HL-60/S4 treated with phorbol 12-myristate 13-acetate at 8.2 ng/mL for 4 days and 3 days (cell line): Measurements from ENCODE around the gene S100A11.

ENCODE experiments used
- in situ Hi-C: fragments of 300-500 bp; cut with MboI; formaldehyde crosslinking; loops from 2 replicates; pipeline ENCODE4 v1.15.0; 2022; ENCODE audit warnings: low sequenced_read_pairs

The S100A11 gene

DNA sequence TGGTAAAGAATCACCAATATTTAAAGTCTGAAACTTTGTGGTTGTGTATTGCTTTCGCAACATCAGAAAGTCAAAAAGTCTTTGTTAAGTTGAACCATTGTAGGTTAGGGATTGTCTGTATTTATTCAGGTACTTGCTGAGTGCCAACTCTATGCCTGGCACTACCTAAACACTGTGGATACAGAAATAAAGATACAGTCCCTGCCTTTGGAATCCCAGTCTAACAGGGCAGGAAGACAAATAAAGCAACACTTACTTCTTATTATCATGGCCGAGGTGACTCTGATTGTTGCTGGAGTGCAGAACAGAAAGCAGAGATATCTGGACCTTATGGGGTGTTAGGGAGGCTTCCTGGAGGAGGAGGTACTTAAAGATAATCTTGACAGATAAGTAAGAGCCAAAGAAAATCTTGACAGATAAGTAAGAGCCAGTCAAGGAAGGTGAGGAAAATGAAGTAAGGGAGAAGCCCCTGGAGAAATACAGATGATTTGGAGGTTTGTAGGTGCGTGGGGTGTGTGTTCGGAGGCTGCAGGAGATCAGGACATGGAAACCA, 31.4 kb downstream of the S100A11 start:
- in situ Hi-C loops = no loop called here

- in situ Hi-C loops = no loop called here
Observed at GRCh38 chr1:152003846-152004442, 32.9 kb downstream of the S100A11 start.

DNA sequence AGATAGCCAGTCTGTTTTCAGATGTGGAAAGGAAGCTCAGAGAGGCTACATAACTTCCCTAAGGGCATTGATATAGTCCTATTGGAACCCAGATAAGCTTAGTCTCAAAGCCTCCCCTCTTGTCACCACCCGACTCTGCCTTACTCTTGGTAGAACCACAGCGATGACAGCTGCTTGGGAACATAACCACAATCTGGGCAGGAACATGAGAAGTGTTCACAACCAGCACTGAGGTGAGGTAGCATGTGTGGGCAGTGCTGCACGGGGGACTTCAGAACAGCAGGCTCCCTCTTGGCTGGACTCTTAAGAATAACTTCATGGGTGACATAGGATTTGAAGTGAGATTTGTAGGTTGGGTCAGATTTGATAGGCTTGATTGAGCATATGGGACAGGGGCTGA, 33.8 kb downstream of the S100A11 start:
- in situ Hi-C loops = no loop called here

GRCh38 chr1:152001631-152002584, 34.9 kb downstream of the S100A11 start:
- in situ Hi-C loops = no loop called here

DNA sequence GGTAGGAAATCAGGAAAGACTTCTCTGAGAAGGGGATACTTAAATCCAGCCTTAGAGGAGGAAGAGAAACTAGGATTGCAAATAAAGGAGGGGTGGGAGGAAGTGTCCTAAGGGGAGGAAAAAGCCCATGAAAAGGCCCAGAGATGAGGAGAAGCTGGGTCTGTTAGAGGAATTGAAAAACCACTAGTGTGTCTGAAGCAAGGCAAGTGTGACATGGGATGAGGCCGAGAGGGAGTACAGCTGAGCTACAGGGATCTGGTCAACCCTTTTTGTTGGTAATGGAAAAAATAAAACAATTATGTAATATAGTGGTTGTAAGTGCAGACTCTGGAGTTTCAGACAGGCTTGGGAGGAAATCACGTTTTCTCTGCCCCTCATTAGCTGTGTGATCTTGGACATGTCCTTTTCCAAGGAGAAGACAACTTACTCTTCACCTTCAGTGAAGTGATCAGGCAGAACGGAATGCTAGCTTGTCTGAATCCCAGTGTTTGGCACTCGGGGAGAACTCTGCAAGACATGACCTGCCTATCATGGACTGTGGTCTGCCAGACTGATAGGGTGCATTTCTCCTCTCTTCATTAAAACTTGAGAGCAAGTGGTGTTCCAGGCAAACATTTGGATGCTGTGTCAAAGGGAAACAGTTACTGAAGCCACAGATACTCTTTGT, 35.7 kb downstream of the S100A11 start:
- in situ Hi-C loops = no loop called here

DNA sequence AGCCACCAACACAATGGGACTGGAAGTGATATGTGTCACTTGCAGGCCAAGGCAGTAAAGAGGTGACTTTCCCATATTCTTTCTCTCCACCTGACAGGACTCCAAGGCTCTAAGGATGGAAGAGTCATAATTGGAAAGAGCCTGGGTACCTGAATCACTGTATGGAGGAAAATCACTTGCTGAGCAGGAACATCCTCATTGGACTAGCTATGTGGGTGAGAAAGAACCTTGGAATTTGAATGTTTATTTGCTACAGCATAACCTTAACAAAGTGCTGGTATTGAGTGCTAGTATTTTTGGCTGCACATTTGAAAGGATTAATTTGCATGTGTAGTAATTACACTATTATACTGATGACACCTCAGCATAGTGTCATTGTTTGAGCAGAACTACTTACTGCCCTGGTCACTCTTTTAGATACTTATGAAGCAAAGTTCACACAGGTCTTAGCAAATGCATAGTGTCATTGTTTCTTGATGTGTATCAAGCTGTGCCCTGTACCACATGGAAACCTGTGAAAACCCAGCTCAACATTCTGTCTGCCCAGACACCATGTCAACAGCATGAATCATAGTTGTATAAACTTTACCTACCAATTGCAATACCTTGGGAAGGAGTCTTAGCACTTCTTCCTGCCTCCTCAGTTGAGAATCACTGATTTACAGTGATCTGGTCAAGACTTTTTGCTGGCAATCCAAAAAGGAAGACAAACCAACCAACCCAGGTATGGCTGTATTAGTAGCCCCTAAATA, 38.0 kb downstream of the S100A11 start:
- in situ Hi-C loops = loop anchor here (10.0 kb wide), 1 partner anchor 64 kb away; no protein-coding TSS in a partner anchor

GRCh38 chr1:151997284-151997570, 39.6 kb downstream of the S100A11 start:
- in situ Hi-C loops = loop anchor here (10.0 kb wide), 1 partner anchor 62 kb away; no protein-coding TSS in a partner anchor

GRCh38 chr1:151995774-151996173, 41.0 kb downstream of the S100A11 start:
- in situ Hi-C loops = loop anchor here (10.0 kb wide), 1 partner anchor 61 kb away; no protein-coding TSS in a partner anchor

- in situ Hi-C loops = loop anchor here (10.0 kb wide), 1 partner anchor 60 kb away; no protein-coding TSS in a partner anchor
Observed at GRCh38 chr1:151994956-151995355, 41.8 kb downstream of the S100A11 start.

DNA sequence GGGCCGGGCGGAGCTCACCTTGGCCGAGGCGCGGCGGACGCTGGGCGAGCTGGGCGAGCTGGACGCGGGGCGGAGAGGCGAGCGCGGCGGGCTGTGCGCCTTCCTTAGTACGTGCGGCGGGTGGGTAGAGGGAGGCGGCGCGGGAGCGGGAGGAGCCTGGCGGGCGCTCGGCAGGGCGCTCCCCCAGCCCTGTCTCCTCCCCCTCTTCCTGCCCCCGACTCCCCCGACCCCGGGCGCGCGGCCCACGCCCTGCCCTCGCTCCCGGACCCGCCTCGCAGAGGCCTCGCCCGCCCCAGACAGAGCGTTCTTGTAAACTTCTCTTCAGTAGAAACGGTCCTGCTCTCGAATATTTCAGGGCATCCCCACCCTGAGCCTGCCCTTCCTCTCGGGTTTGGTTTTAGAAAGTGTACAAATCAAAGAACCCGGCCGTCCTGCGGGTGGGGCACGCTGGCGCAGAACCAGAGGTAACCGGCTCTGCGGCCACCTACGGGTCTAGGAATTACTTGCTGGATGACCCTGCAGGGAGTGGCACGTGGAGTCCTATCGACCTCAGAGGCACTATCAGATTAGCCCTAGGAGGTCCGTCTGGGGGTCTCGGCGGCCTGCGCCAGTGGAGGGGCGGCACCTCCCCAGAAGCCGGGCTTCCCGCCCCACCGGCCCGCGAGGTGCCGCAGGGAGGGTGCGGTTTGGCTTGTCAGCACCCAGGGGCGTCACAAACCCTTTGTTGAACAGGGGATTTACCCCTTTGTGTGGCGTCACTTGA, 42.9 kb downstream of the S100A11 start, which contains the start of gene S100A10:
S100A10 (minus strand) TSS at position 126 of the 763 bp plus-strand sequence. CDS start 7,629 bp downstream, outside the sequence.
- in situ Hi-C loops = loop anchor here (10.0 kb wide), 1 partner anchor 59 kb away; no protein-coding TSS in a partner anchor

GRCh38 chr1:151993084-151993733, 43.6 kb downstream of the S100A11 start:
- in situ Hi-C loops = loop anchor here (10.0 kb wide), 1 partner anchor 58 kb away; no protein-coding TSS in a partner anchor

DNA sequence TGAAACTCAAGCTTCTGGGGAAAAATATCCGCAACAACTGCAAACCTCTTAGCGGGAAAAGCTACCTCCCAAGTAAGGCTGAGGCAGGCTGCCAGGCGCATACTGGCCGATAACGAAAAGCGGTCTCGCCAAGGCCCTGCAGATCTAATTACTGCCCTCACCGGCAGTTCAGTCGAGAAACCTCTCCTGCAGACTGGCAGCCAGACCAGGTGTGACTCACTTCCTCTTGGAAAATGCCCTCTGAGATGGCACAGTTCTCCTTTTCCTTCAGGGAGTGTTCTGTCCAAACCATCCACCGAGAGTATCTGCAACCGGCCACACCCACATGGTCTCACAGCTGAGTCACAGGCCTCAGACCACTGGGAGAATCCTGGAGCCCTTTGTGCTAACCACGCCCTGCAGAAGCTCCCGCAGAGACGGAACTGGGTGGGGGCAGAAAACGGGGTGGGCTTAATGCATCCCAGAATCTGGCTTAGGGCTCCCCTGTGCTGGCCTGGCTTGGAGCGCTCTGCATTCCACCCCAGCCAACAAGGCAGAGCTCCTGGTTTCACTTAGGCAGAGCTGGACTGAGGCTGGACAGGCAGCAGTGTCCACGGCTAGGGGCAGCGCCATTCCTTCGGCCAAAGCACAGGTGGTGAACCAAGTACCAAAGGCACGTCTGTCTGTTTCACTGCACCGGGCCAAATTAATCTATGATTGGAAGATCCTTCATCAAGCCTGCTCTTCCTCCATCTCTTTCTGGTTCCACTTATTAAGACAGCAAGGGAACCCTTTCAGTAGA, 44.3 kb downstream of the S100A11 start:
- in situ Hi-C loops = loop anchor here (10.0 kb wide), 1 partner anchor 58 kb away; no protein-coding TSS in a partner anchor

DNA sequence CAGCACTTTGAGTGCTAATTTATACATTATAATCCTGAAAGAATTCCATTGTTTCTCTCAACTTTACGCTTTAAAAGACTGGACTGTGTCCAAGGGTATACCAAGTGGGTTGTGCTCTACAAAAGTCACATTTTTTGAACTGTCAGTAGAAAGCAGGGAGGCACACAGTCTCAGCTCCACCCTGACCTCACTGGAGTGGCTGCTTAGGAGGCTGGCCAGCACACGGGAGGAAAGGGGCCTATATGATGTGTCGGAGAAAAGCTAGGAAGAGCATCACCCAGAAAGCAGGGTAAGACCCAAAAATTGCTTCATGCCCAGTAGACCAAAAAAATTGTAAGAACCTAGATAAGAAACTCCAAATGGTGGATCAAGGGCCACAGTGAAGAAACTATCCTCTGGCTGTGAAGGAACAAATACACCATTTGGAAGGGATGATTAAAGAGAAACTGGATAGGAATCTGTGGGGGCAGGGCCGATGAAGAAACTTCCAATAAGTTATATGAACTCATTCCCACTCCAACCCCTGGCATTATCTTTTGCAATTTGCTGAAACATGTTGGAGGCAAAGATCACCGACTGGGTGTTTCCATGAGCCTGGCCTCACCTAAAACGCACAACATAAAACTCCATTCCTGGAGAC, 45.0 kb downstream of the S100A11 start:
- in situ Hi-C loops = loop anchor here (10.0 kb wide), 1 partner anchor 57 kb away; no protein-coding TSS in a partner anchor

GRCh38 chr1:151990856-151991198, 46.0 kb downstream of the S100A11 start:
- in situ Hi-C loops = loop anchor here (10.0 kb wide), 1 partner anchor 56 kb away; no protein-coding TSS in a partner anchor

DNA sequence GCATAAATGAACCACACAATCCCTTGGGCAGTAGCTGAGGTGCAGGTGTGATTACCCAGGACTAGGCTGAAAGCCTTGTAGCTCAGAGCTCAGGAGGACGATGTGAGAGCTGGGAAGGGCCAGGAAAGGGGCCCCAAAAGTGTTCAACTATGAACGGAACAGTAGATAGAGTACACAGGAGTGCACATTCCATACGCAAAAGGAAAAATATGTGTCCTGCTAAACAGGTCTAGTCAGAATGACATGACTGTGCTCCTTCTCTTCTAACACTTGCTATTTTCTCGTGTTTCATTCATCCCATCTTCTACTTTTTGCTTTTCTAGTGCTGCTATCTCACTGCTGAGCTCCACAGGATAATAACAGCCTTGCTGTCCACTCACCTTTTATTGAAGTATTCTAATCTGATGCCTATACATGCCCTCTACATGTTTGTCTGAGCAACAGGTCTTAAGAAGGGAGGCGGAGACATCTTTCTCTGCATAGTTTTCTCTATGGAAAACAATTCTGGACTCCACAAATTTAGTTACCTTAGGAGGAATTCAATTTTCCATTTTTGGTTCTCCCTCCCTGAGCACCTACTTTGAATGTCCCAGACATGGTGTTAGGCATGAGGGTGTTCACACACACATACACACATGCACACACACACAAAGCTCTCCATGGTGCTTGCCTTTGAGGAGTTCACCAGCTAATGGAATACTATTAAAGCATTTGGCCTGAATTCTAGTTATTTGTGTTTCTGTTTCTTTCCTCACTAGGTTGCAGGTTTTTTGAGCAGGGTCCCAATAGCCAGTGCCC, 46.5 kb downstream of the S100A11 start:
- in situ Hi-C loops = loop anchor here (10.0 kb wide), 1 partner anchor 55 kb away; no protein-coding TSS in a partner anchor

DNA sequence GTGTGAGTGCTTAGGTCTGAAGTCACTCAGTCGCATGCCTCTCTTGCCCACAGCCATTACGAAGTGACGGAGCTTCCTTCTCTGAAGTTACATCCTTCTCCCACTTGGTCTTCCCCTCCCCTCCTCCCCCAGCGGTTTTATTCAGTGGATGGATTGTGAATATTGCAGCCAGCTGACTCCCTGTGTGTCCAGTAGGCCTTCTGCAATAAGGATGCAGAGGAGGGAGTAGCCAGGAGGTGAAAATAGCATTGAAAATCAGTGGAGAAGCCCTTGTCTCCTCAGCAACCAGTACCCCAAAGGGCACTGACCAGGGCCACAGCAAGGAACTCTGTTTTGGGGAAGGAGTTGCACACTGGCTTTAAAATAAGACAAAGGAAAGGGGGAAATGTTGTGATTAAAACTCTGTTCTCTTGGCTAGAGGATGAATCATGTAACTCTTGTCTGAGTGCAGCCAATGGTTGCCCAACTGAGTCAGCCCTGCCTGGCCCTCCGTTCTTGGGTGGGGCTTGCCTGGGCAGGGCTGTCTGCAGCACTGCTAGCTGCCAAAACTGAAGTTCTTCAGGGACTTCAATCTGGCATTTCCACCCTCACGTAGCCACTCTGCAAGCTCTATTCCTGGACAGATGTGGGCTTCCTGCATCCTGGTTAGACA, 47.5 kb downstream of the S100A11 start:
- in situ Hi-C loops = no loop called here
